HCT116 (cell line): ENCODE results near the gene TAP1. TPM values are rescaled to one million over a fixed set of nuclear protein-coding genes. Genes with fewer than 3 reads are reported as not detected.
A peak's percentile ranks its signal among the peaks of the same experiment; 100 is the strongest.

ENCODE experiments used
- ATAC-seq: fragments of 200-7000 bp; cut with Tn5 transposase; 2 replicates; pipeline ENCODE4 v1.9.1; 2020; ENCODE audit warnings: mild to moderate bottlenecking, moderate library complexity
- BruUV-seq: library from RNA; stranded (reverse); fragments of 400-500 nt; replicated peaks from 2 replicates; lab custom pipeline; 2021; lab: Mats Ljungman, UMichigan
- CTCF ChIA-PET: fragments of 300-600 bp; sonication (Branson Sonifier 250); formaldehyde crosslinking; loops from one replicate; lab custom pipeline; 2021; ENCODE audit warnings: antibody characterized with exemption; lab: Charles Lee
- POLR2A ChIA-PET: fragments of 300-600, 350-600 bp; sonication (Branson Sonifier 250); formaldehyde crosslinking; loops from one replicate; lab custom pipeline; 2021; ENCODE audit warnings: antibody characterized with exemption; lab: Charles Lee
- RAD21 ChIA-PET, 2 experiments: fragments of 300-600 bp; sonication (Branson Sonifier 250); formaldehyde crosslinking; loops; one replicate each; lab custom pipeline; 2023; ENCODE audit warnings: low total read pairs in 2 of 2; ENCODE audit not compliant: uncharacterized antibody in 2 of 2, unreplicated experiment in 2 of 2, low non-redundant PET in 1 of 2; lab: Charles Lee
- DNase-seq: peaks from one replicate; pipeline ENCODE4 v3.0.0-alpha.2; 2010; ENCODE audit warnings: low read depth, low spot score
- H2AFZ ChIP-seq: fragments of 200-600 bp; shearing (Covaris generic), sonication (generic); 2 replicates; pipeline ENCODE4 v1.6.1; 2017; ENCODE audit warnings: low read depth, mixed run types, mixed read lengths, antibody characterized with exemption, low read length; ENCODE audit not compliant: poor library complexity, severe bottlenecking
- H3K27ac ChIP-seq: 2 replicates; pipeline ENCODE4 v1.5.1; 2012; ENCODE audit warnings: low read depth, low read length
- H3K27me3 ChIP-seq: fragments of 200-600 bp; sonication (generic); 2 replicates; pipeline ENCODE4 v1.6.1; 2016; ENCODE audit warnings: mixed run types, low read length, mixed read lengths; ENCODE audit not compliant: insufficient read depth
- H3K36me3 ChIP-seq, 2 experiments: fragments of 200-500 bp in 1 of 2; fragments of 200-600 bp in 1 of 2; sonication (Bioruptor generic) in 1 of 2; sonication (generic) in 1 of 2; 2 replicates each; pipeline versions ENCODE4 v1.5.1 to v1.6.1; 2014 to 2016; ENCODE audit warnings: low read length in 2 of 2, inconsistent platforms in 1 of 2, mixed read lengths in 1 of 2, mixed run types in 1 of 2; ENCODE audit not compliant: insufficient read depth in 2 of 2, control insufficient read depth in 1 of 2
- H3K4me1 ChIP-seq, 2 experiments: fragments of 200-600 bp in 1 of 2; sonication (generic) in 1 of 2; 2 replicates each; pipeline versions ENCODE4 v1.5.1 to v1.6.1; 2012 to 2017; ENCODE audit warnings: low read length in 2 of 2, inconsistent platforms in 1 of 2, mild to moderate bottlenecking in 1 of 2, mixed read lengths in 1 of 2, mixed run types in 1 of 2, moderate library complexity in 1 of 2; ENCODE audit not compliant: insufficient read depth in 2 of 2, control insufficient read depth in 1 of 2
- H3K4me2 ChIP-seq: fragments of 200-600 bp; sonication (generic); 2 replicates; pipeline ENCODE4 v1.6.1; 2017; ENCODE audit warnings: mixed run types, low read length, mixed read lengths
- H3K4me3 ChIP-seq, 2 experiments: fragments of 200-600 bp in 1 of 2; sonication (generic) in 1 of 2; replicated peaks in 1 of 2; 2 replicates each; pipeline ENCODE4 v1.5.1; 2011 to 2016; ENCODE audit warnings: low read length in 2 of 2, control low read depth in 1 of 2, low read depth in 1 of 2, mild to moderate bottlenecking in 1 of 2, mixed read lengths in 1 of 2, mixed run types in 1 of 2
- H3K79me2 ChIP-seq: fragments of 200-600 bp; sonication (generic); 2 replicates; pipeline ENCODE4 v1.6.1; 2017; ENCODE audit warnings: mild to moderate bottlenecking, mixed run types, low read length, moderate library complexity, mixed read lengths; ENCODE audit not compliant: insufficient read depth
- H3K9ac ChIP-seq: fragments of 200-600 bp; sonication (generic); 2 replicates; pipeline ENCODE4 v1.6.1; 2016; ENCODE audit warnings: low read length, mixed read lengths
- H3K9me2 ChIP-seq: fragments of 200-600 bp; sonication (generic), shearing (Covaris generic); 2 replicates; pipeline ENCODE4 v1.6.1; 2017; ENCODE audit warnings: mixed run types, mild to moderate bottlenecking, moderate library complexity; ENCODE audit not compliant: insufficient read depth
- H3K9me3 ChIP-seq, 2 experiments: fragments of 200-500 bp in 1 of 2; fragments of 200-600 bp in 1 of 2; sonication (Bioruptor generic) in 1 of 2; sonication (generic) in 1 of 2; 2 replicates each; pipeline ENCODE4 v1.6.1; 2014 to 2017; ENCODE audit warnings: low read length in 2 of 2, mixed read lengths in 2 of 2, inconsistent platforms in 1 of 2, low read depth in 1 of 2, mild to moderate bottlenecking in 1 of 2, mixed run types in 1 of 2, moderate library complexity in 1 of 2; ENCODE audit not compliant: control insufficient read depth in 1 of 2, insufficient read depth in 1 of 2
- H4K20me1 ChIP-seq: fragments of 200-600 bp; sonication (generic), shearing (Covaris generic); 2 replicates; pipeline ENCODE4 v1.6.1; 2017; ENCODE audit warnings: mixed run types, mild to moderate bottlenecking, moderate library complexity; ENCODE audit not compliant: insufficient read depth
- CBX3 ChIP-seq: IDR thresholded peaks from 2 replicates; pipeline ENCODE4 v1.6.1; 2012; ENCODE audit warnings: low read depth
- CEBPB ChIP-seq: IDR thresholded peaks from 2 replicates; pipeline ENCODE4 v1.6.1; 2012; ENCODE audit warnings: low read depth
- CTCF ChIP-seq, 3 experiments: fragments of 200-600 bp in 1 of 3; sonication (generic) in 1 of 3; IDR thresholded peaks in 2 of 3; conservative IDR thresholded peaks in 1 of 3; 2 replicates each; pipeline ENCODE4 v1.5.1; 2012 to 2017; ENCODE audit warnings: low read depth in 2 of 3, low read length in 2 of 3, antibody characterized with exemption in 1 of 3, borderline replicate concordance in 1 of 3, control low read depth in 1 of 3, mild to moderate bottlenecking in 1 of 3, mixed read lengths in 1 of 3, mixed run types in 1 of 3, moderate library complexity in 1 of 3; ENCODE audit not compliant: insufficient read depth in 1 of 3
- EZH2 ChIP-seq: fragments of 200-600 bp; sonication (generic); IDR thresholded peaks from 2 replicates; pipeline ENCODE4 v1.6.1; 2017; ENCODE audit warnings: antibody characterized with exemption, mixed run types
- EZH2phosphoT487 ChIP-seq: fragments of 200-600 bp; IDR thresholded peaks from 2 replicates; pipeline ENCODE4 v1.6.1; 2018; ENCODE audit warnings: antibody characterized with exemption, borderline replicate concordance
- FOSL1 ChIP-seq: IDR thresholded peaks from 2 replicates; pipeline ENCODE4 v1.6.1; 2012; ENCODE audit warnings: low read depth
- JUND ChIP-seq: IDR thresholded peaks from 2 replicates; pipeline ENCODE4 v1.6.1; 2012
- MAX ChIP-seq: IDR thresholded peaks from 2 replicates; pipeline ENCODE4 v1.6.1; 2012
- POLR2A ChIP-seq: IDR thresholded peaks from 2 replicates; pipeline ENCODE4 v1.7.0; 2011; ENCODE audit warnings: borderline replicate concordance; ENCODE audit not compliant: insufficient read depth, insufficient read length; ENCODE audit errors: extremely low read depth
- RAD21 ChIP-seq: IDR thresholded peaks from 2 replicates; pipeline ENCODE4 v1.6.1; 2012; ENCODE audit warnings: low read depth, mild to moderate bottlenecking
- SIN3A ChIP-seq: IDR thresholded peaks from 2 replicates; pipeline ENCODE4 v1.6.1; 2012; ENCODE audit warnings: low read depth
- SP1 ChIP-seq: IDR thresholded peaks from 2 replicates; pipeline ENCODE4 v1.6.1; 2012; ENCODE audit warnings: low read depth
- SRF ChIP-seq: IDR thresholded peaks from 2 replicates; pipeline ENCODE4 v1.6.1; 2012; ENCODE audit warnings: low read depth
- TCF7L2 ChIP-seq: IDR thresholded peaks from 2 replicates; pipeline ENCODE4 v1.7.0; 2011; ENCODE audit warnings: borderline replicate concordance, inconsistent platforms; ENCODE audit not compliant: insufficient read depth, insufficient read length; ENCODE audit errors: extremely low read depth
- ZBTB33 ChIP-seq: IDR thresholded peaks from 2 replicates; pipeline ENCODE4 v1.6.1; 2011; ENCODE audit warnings: mild to moderate bottlenecking, low read length, moderate library complexity; ENCODE audit not compliant: insufficient replicate concordance; ENCODE audit errors: extremely low read depth
- ZNF274 ChIP-seq: fragments of 200-500 bp; sonication (Bioruptor generic); IDR thresholded peaks from 2 replicates; pipeline ENCODE4 v1.6.1; 2014; ENCODE audit warnings: mild to moderate bottlenecking, low read depth, low read length, inconsistent platforms
- intact Hi-C: fragments of 100-400 bp; cut with micrococcal nuclease; formaldehyde crosslinking; loops from 2 replicates; pipeline ENCODE4 v1.10.0; 2022
- total RNA-seq: library from RNA; stranded (reverse); gene quantifications from one replicate; pipeline ENCODE4 v1.2.1, GENCODE V29; 2021; ENCODE audit not compliant: unreplicated experiment
- TF ChIP-seq, protein P1 (sequence below): IDR thresholded peaks from 2 replicates; pipeline ENCODE4 v1.6.1; 2012; ENCODE audit warnings: low read depth
- TF ChIP-seq, protein P2 (sequence below): IDR thresholded peaks from 2 replicates; pipeline ENCODE4 v1.6.1; 2012

Gene TAP1
- total RNA-seq, 1 experiment from 2014 or later = 32.2 TPM

DNA sequence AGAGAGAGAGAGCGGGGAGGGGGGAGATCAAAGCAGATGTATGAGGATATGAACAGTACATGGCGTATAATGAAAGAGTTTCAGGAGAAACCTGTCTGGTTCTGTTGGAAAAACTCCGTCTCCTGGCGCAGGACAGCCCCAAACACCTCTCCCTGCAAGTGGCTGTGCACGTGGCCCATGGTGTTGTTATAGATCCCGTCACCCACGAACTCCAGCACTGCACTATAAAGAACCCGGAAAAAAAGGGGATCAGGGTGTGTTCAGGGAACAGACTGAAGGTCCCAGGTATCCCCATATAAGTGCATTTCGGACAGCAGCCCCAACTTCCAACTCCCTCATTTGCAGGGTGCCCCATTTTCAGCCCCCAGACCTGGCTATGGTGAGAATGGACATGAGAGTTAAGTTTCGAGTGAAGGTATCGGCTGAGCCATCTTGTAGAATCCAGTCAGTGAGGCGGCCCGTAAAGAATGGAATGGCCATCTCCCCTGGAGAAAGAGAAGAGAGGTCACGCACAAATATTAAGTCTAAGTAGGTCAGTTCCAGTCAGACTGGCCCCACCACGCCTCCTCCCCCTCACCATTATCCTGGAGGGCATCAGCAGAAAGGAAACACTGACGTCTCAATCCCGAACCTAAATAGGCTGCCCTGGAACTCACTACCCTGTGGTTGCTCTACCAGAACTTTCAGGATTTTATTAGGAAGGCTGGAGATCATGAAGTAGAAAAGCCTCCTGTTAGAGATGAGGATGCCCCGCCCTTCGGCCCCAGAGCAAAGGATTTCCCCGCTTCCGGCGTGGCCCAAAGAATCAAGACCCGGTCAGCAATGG lies 1.3 kb downstream of the TAP1 start:
- peak overlapping the region; percentile 84 for H3K27ac ChIP-seq
- no peaks in the 10 kb centered on the region for H3K79me2 ChIP-seq
- no peak for DNase-seq
- TSS peak; percentile 64 for BruUV-seq
- peak overlapping the region; percentile 93 for H3K9ac ChIP-seq
- H3K36me3 ChIP-seq = no peaks in the 10 kb centered on the region; a peak in 1 of 4 replicates
- no peaks in the 10 kb centered on the region for H3K27me3 ChIP-seq
- intact Hi-C loops = no loop called here
- H3K9me3 ChIP-seq = no peaks in the 10 kb centered on the region
- no peaks in the 10 kb centered on the region for H4K20me1 ChIP-seq
- H3K9me2 ChIP-seq = no peaks in the 10 kb centered on the region
- H3K4me1 ChIP-seq = peaks cover 8 to 17% of the 10 kb centered on the region in 2 experiments; a peak in 3 of 4 replicates
- ChIA-PET CTCF (interaction anchor here (1.5 to 5.9 kb wide), 6 partner anchors 7 to 120 kb away, joined by 4 to 80 read pairs (median 8); partner anchors contain the start of gene TAP2), POLR2A (interaction anchor here (3.5 kb wide), 1 partner anchor 120 kb away, joined by 25 read pairs; no protein-coding TSS in a partner anchor), RAD21 (no interaction called here)
- H2AFZ ChIP-seq = no peak overlapping the region
- ATAC-seq = no peak
- peak overlapping the region; percentile 88 to 95 for H3K4me3 ChIP-seq
- H3K4me2 ChIP-seq = peak overlapping the region; percentile 99
- TF ChIP-seq RAD21 (no peak), CEBPB (no peak), EZH2phosphoT487 (no peak), TCF7L2 (no peak), SP1 (no peak), FOSL1 (no peak), EZH2 (no peak), MAX (no peak), ZNF274 (no peak), ZBTB33 (no peak), JUND (no peak), SRF (no peak), POLR2A (no peak), CTCF (IDR thresholded peaks at IDR 0.05 in 2 of 3, conservative IDR thresholded peaks at IDR 0.05 in 1 of 3; ENCODE audit: borderline replicate concordance in 1 of 3, insufficient read depth in 1 of 3, low read depth in 2 of 3, low read length in 2 of 3) (no peak), SIN3A (no peak), CBX3 (no peak)
- TF ChIP-seq, protein P1, sequence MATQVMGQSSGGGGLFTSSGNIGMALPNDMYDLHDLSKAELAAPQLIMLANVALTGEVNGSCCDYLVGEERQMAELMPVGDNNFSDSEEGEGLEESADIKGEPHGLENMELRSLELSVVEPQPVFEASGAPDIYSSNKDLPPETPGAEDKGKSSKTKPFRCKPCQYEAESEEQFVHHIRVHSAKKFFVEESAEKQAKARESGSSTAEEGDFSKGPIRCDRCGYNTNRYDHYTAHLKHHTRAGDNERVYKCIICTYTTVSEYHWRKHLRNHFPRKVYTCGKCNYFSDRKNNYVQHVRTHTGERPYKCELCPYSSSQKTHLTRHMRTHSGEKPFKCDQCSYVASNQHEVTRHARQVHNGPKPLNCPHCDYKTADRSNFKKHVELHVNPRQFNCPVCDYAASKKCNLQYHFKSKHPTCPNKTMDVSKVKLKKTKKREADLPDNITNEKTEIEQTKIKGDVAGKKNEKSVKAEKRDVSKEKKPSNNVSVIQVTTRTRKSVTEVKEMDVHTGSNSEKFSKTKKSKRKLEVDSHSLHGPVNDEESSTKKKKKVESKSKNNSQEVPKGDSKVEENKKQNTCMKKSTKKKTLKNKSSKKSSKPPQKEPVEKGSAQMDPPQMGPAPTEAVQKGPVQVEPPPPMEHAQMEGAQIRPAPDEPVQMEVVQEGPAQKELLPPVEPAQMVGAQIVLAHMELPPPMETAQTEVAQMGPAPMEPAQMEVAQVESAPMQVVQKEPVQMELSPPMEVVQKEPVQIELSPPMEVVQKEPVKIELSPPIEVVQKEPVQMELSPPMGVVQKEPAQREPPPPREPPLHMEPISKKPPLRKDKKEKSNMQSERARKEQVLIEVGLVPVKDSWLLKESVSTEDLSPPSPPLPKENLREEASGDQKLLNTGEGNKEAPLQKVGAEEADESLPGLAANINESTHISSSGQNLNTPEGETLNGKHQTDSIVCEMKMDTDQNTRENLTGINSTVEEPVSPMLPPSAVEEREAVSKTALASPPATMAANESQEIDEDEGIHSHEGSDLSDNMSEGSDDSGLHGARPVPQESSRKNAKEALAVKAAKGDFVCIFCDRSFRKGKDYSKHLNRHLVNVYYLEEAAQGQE = no peak
- TF ChIP-seq, protein P2, sequence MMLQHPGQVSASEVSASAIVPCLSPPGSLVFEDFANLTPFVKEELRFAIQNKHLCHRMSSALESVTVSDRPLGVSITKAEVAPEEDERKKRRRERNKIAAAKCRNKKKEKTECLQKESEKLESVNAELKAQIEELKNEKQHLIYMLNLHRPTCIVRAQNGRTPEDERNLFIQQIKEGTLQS = no peak
